Activated T-helper 17 cell treated with anti-CD3 and anti-CD28 coated beads, Interleukin-2, amount 50 U/mL, for 72 hours (primary cell): ENCODE data around the gene C3orf22. TPM values are rescaled to one million over a fixed set of nuclear protein-coding genes. Genes with fewer than 3 reads are reported as not detected.

Experiments used
- ATAC-seq: fragments of 150-1000 bp; cut with Tn5 transposase; replicated peaks from 2 replicates; pipeline ENCODE4 v1.10.0; 2021; ENCODE audit warnings: mild to moderate bottlenecking, moderate library complexity
- H3K27ac Mint-ChIP-seq: one replicate; pipeline ENCODE4 v1.8.0; 2022; ENCODE audit warnings: mixed read lengths
- H3K27me3 Mint-ChIP-seq: one replicate; pipeline ENCODE4 v1.8.0; 2022; ENCODE audit warnings: mixed read lengths
- H3K36me3 Mint-ChIP-seq: one replicate; pipeline ENCODE4 v1.8.0; 2022; ENCODE audit warnings: low read depth, mild to moderate bottlenecking, mixed read lengths
- H3K4me1 Mint-ChIP-seq: one replicate; pipeline ENCODE4 v1.8.0; 2022; ENCODE audit warnings: mixed read lengths
- H3K4me3 Mint-ChIP-seq: one replicate; pipeline ENCODE4 v1.8.0; 2022; ENCODE audit warnings: mild to moderate bottlenecking, mixed read lengths
- H3K9me3 Mint-ChIP-seq: one replicate; pipeline ENCODE4 v1.8.0; 2022; ENCODE audit warnings: mixed read lengths
- total RNA-seq, 2 donors: library from RNA; stranded (reverse); gene quantifications; one replicate each; pipeline ENCODE4 v1.2.3, GENCODE V29; 2022

The C3orf22 gene
- total RNA-seq, 2 donors from 2014 or later: not detected

DNA sequence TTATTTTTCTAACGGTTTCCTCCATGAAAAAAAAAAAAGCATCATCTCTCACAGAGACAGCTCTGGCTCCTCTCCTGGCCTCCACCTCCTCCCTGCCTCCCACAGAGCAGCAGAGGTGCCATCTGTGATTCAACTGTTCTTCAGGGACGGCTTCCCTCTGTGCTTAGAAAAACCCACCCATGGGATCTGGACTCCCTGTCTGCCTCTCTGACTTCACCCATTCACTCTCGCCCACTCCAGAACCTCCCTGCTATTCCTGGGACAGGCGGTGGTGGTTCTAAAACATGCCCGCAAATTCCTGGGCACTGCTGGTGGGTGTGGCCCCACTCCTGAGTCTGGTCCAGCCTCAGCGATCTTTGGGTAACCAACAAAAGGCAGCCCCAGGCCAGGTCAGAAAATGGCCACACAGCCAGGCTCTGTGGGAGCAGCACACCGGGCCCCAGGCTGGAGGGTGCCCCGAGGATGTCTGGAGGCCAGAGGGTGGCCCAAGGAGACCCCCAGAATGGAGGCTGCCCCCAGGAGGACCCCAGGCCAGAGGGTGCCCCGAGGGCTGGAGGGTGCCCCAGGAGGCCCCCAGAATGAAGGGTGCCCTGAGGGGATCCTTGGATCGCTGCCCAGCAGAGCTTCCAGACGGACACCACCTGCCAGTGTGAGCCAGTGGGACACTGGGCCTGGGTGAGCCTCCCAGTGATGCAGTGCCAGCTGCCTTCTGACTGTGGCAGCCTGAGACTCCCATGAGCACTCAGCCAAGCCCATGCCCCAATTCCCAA, 37.4 kb downstream of the C3orf22 start:
- no peaks in the 10 kb centered on the region for H3K4me1 Mint-ChIP-seq
- no peak for ATAC-seq
- no peak overlapping the region for H3K27ac Mint-ChIP-seq
- no peaks in the 10 kb centered on the region for H3K36me3 Mint-ChIP-seq
- peaks cover 15% of the 10 kb centered on the region for H3K27me3 Mint-ChIP-seq
- no peaks in the 10 kb centered on the region for H3K9me3 Mint-ChIP-seq
- H3K4me3 Mint-ChIP-seq: no peak overlapping the region

DNA sequence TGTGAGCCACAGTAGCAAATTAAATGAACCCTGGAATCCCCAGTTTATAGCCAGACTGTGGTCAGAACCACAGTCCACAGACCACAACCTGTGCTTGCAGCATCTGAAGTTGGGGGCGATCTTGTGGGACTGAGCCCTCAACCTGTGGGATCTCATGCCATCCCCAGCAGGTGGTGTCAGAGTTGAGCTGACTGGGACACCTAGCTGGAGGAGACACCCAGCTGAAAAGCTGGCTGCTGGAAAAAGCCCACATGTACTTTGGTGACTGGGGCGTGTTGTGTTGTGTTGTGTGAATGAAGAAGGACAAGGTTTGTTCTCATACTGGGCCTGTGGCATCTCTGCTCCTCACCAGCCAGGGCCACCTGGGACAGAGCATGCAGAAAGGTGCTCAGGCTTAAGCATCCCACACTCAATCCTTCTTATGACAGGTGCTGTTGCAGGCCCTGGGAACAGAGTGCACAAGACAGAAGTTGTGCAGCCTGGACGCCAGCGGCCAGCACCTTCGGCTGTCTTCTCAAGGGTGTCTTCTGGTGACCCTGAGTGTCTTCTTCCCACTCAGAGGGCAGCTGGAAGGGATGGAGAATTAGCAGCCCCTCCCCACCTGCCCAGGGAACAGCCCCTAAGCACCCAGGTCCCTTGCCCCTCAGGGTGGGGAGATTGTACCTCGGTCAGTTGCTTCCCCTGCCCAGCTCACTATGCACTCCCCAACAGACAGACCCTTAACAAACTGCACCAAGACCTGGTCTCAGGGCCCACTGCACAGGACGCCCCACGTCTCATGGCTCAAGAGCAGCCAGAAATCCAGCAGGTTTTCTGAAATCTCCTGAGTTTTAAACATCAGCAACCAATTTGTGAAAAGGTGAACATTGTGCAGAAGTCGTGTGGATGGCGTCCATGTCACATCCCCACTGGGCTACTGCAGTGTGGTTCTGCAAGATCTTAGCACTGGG, 39.0 kb downstream of the C3orf22 start:
- Mint-ChIP-seq H3K27ac (no peak overlapping the region), H3K27me3 (peaks cover 15% of the 10 kb centered on the region), H3K4me3 (no peak overlapping the region), H3K36me3 (no peaks in the 10 kb centered on the region), H3K9me3 (no peaks in the 10 kb centered on the region), H3K4me1 (no peaks in the 10 kb centered on the region)
- no peak for ATAC-seq

DNA sequence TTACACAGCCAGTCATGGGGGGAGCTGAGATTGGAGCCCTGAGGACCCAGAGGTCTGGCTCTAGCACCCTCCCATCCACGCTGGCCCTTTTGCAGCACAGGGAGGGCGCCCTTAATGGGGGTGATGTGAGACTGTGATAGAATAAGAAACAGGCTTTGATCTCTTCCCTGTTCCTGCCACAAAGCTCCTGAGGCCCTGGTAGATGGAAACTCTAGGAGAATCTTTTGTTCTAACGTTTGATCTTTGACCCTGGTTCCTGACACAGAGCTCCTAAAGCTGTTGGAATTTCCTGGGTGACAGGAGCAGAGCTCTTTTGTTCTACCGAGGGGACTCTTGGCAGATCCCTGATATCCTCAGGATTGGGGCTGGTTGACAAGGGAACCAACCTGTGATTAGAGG, 40.0 kb downstream of the C3orf22 start:
- no peak overlapping the region for H3K27ac Mint-ChIP-seq
- peaks cover 15% of the 10 kb centered on the region for H3K27me3 Mint-ChIP-seq
- ATAC-seq: no peak
- no peaks in the 10 kb centered on the region for H3K9me3 Mint-ChIP-seq
- no peaks in the 10 kb centered on the region for H3K36me3 Mint-ChIP-seq
- no peaks in the 10 kb centered on the region for H3K4me1 Mint-ChIP-seq
- no peak overlapping the region for H3K4me3 Mint-ChIP-seq

DNA sequence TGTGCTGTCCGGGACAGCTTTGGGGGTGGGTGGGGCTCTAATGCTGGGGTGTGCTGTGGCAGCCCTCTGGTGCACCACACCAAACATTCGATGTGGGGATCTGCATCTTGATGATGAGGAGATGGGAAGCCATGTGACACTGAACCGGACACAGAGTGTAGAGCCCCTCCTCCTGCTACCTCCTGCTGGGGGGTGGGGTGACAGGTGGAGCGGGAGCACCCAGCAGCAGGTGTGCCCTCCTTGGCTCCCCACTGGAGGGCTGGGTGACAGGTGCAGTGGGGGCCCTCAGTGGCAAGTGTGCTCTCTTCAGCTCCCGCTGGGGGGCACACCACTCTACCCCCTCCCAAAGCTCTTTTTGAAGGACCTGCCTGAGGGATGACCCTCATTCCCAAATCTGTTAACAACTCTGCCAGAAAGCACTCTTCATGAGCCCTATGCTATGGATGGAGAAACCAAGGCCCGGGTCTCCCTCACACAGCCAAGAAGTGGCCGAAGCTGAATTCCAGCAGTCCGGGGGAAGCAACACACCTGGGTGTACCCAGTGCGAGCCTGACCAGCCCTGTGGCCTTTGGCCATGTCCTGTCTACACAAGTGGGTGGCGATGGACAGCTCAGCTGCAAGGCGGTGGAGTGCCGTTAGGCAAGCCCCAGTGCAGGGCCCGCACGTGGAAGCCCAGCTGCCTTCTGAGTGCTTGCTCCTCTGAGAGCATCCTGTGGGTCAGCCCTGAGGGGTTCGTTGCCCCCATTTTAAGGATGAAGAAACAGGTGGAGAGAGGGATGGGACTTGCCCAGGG, 40.5 kb downstream of the C3orf22 start:
- ATAC-seq: no peak
- H3K27me3 Mint-ChIP-seq: peaks cover 11% of the 10 kb centered on the region
- no peaks in the 10 kb centered on the region for H3K4me1 Mint-ChIP-seq
- no peaks in the 10 kb centered on the region for H3K36me3 Mint-ChIP-seq
- H3K27ac Mint-ChIP-seq: no peak overlapping the region
- no peak overlapping the region for H3K4me3 Mint-ChIP-seq
- no peaks in the 10 kb centered on the region for H3K9me3 Mint-ChIP-seq

DNA sequence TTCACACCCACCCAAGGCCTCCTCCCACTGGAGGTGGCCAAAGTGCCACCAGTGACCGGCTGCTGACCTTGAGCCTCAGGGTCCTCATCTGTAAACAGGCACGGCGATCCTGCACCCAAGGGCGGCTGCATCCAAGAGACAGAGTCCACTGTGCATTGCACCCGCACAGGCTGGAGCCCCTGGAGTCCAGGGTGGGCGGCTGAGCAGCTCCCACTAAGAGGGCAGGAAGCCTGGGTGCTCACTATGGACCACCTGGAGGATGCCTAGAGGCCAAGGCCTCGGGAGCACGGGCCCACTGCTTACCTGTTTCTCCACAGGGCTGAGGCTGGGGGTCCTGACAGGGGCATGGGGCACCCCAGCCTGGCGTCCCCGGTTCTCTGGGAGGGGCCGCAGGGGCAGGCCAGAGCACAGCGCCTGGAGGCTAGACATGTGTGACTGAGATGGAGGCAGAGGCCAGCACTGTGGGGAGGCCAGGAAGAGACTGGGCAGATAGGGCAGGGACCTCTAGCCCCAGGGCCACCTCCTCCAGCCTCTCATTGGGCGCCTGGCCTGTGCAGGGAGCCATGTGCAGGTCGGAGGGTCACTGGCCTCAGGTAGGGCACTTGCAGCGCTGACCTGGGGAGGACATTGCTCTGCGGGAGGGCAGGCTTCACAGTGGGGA, 41.3 kb downstream of the C3orf22 start, which contains the start of gene UROC1:
Gene UROC1, minus strand, starts transcription at position 483 of the 661 bp plus-strand sequence. Its CDS starts 54 bp downstream, at position 429.
- Mint-ChIP-seq H3K27me3 (peaks cover 3% of the 10 kb centered on the region), H3K27ac (no peak within 1 kb of the TSS), H3K36me3 (no peaks in the 10 kb centered on the region), H3K4me1 (no peaks in the 10 kb centered on the region), H3K4me3 (no peak within 1 kb of the TSS), H3K9me3 (no peaks in the 10 kb centered on the region)
- no peak for ATAC-seq

DNA sequence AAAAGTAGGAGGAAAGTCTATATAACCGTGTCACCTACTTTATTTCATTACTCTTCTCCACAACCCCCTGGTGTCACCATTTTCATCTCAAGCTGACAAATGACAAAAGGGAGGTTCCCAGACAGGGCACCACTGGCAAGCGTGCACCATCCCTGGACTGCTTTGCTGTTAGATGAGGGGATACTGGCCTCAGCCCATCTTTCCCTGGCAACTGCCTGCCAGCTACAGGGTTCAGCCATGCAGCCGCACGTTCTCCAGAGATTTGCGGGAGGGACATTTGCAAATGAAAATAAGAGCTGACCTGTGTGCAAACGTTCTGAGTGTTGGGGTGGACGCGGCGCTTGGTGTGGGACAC, 41.8 kb downstream of the C3orf22 start:
- Mint-ChIP-seq H3K9me3 (no peaks in the 10 kb centered on the region), H3K4me3 (no peak overlapping the region), H3K4me1 (no peaks in the 10 kb centered on the region), H3K36me3 (no peaks in the 10 kb centered on the region), H3K27me3 (no peaks in the 10 kb centered on the region), H3K27ac (no peak overlapping the region)
- no peak for ATAC-seq

DNA sequence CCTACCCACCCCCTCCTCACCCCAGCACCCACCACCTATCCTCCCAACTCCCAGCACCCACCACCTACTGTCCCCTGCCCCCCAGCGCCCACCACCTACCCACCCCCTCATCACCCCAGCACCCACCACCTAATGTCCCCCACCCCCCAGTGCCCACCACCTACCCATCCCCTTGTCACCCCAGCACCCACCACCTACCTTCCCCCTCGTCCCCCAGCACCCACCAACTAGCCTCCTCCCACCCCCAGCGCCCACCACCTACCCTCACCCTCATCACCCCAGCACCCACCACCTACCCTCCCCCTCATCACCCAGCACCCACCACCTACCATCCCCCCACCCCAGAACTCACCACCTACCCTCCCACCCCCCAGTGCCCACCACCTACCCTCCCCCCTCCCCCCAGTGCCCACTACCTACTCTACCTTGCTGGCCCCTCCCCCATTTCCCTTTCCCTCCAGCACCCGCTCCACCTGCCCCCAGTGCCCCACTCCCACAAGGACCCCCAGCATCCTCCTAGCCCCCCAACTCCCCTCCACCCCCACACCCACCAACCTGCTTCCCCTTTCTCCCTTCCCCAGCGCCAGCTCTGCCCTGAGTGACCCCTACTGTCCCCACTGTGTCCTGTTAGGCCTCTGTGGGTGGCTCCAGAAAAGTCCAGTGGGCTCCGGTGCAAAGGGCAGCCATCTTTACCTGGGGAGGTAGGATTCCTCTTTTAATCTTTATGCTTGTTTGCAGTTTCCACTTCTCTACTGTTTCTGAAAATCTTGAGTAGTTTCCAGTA, 42.4 kb downstream of the C3orf22 start:
- H3K27me3 Mint-ChIP-seq: no peaks in the 10 kb centered on the region
- no peak overlapping the region for H3K4me3 Mint-ChIP-seq
- no peak overlapping the region for H3K27ac Mint-ChIP-seq

DNA sequence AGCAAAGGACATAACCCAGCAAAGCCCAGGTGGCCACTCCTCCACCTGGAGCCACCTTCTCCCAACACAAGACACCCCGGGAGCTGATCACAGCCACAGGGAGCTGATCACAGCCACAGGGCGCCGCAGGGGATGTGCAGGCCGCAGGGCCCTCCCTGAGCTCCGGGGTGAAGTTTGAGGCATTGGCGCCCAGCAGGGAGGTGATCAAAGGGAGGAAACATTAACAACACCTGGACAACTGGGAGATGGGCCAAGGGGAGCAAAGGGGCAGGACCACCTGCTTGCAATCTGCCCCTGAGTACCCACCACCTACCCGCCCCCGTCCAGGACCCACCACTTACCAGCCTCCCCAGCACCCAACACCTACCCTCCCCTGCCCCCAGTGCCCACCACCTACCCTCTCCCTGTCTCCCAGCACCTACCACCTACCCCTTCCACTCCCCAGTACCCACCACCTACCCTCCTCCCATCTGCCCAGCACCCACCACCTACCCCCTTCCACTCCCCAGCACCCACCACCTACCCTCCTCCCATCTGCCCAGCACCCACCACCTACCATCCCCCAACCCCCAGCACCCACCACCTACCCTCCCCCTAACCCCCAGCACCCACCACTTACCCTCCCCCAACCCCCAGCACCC, 43.5 kb downstream of the C3orf22 start:
- no peak for ATAC-seq
- Mint-ChIP-seq H3K36me3 (no peaks in the 10 kb centered on the region), H3K27me3 (no peaks in the 10 kb centered on the region), H3K27ac (no peak overlapping the region), H3K4me3 (no peak overlapping the region), H3K9me3 (no peaks in the 10 kb centered on the region), H3K4me1 (peaks cover 5% of the 10 kb centered on the region)

More for the DNA sequence above, 42.4 kb downstream of the C3orf22 start:
- ATAC-seq: no peak
- peaks cover under 1% of the 10 kb centered on the region for H3K4me1 Mint-ChIP-seq
- H3K36me3 Mint-ChIP-seq: no peaks in the 10 kb centered on the region
- H3K9me3 Mint-ChIP-seq: no peaks in the 10 kb centered on the region

DNA sequence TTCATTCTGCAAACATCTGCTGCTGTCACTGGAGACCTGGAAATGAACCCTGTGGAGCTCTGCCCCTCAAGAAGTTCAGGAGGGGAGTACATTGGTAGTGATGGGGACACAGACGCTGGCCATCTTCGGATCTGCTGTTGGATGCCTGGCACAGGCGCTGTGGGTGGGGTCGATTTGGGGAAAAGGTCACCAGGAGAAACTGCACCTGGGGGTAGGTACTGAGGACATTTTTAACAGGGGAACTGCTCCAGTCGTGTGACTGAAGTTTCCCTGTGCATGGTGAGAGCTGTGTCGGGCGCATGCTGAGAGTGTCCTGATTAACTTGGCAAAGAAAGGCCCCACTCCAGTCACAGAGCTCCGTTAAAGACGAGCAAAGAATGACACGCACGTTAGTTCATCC, 44.6 kb downstream of the C3orf22 start:
- no peaks in the 10 kb centered on the region for H3K36me3 Mint-ChIP-seq
- H3K4me3 Mint-ChIP-seq: no peak overlapping the region
- H3K9me3 Mint-ChIP-seq: no peaks in the 10 kb centered on the region
- no peaks in the 10 kb centered on the region for H3K27me3 Mint-ChIP-seq
- no peak overlapping the region for H3K27ac Mint-ChIP-seq
- H3K4me1 Mint-ChIP-seq: peaks cover 5% of the 10 kb centered on the region
- ATAC-seq: no peak

DNA sequence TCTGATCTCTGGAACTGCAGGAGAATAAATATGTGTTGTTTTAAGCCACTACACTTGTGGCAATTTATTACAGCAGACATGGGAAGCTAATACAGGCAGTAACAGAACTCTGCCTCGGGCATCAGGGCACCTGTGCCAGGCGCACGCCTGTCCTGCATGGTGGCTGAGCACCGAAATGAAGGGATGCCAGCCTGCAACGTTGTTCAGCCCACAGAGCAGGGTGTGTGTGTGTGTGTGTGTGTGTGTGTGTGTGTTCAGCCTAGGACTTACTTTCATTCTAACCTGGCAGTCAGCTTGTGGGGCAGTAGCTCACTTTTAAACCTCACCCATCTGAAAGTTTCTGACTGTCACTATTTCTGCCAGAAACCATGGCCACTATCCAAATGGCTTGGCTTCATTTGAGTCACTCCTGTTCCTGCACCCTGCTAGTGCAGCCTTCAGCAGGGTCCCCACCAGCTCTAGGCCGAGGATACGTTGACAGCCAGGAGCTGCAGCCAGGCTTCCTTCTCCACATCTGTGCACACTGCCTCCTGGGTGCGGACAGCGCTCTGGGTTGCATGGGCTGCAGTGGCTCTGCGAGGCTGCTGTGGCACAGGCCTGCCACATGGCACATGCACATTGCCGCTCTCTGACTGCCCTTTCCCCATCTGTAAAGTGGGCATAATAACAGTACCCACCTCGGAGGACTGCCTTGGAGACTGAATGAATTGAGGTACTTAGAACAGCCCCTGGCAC, 45.6 kb downstream of the C3orf22 start:
- Mint-ChIP-seq H3K4me3 (no peak overlapping the region), H3K4me1 (peaks cover 5% of the 10 kb centered on the region), H3K36me3 (no peaks in the 10 kb centered on the region), H3K9me3 (no peaks in the 10 kb centered on the region), H3K27ac (no peak overlapping the region), H3K27me3 (no peaks in the 10 kb centered on the region)
- no peak for ATAC-seq

DNA sequence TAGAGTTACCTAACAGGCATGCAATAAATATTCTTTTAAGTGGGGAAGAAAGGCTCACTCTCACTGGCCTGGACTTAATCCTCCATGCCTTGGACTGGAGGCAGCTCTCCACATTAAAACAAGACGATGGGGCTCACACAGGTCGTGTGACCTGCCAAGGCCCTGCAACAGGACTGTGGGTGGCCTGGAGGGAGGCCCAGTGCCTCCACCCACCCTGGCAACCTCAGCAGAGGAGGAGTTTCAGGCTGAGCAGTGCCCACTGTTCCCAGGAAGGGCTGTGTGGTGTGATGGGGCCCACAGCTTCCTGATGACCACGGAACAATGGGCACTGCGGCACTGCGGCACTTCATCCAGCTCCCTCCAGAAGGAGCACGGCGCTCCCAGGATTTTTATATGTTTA, 46.7 kb downstream of the C3orf22 start:
- Mint-ChIP-seq H3K27ac (no peak overlapping the region), H3K4me1 (peaks cover 5% of the 10 kb centered on the region), H3K9me3 (no peaks in the 10 kb centered on the region), H3K36me3 (no peaks in the 10 kb centered on the region), H3K4me3 (no peak overlapping the region), H3K27me3 (no peaks in the 10 kb centered on the region)
- no peak for ATAC-seq

DNA sequence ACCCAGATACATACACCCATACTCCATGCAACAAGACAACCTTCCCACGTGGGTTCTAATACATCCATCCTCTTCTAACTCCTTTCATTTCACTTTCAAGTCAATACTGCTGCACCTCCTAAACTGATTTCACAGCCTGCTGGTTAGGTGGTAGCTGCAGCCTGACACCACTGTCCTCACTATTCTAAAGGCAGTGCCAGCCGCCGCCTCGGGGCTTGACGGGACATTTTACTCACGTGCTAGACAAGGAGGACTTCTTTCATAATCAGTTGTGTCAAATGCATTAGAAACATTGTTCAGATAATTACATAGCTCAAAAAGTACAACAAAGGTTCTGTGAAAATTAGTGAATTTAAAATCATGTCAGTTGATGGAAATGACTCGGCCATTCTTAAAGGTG, 47.4 kb downstream of the C3orf22 start:
- H3K27me3 Mint-ChIP-seq: peaks cover under 1% of the 10 kb centered on the region
- no peak for ATAC-seq
- H3K4me3 Mint-ChIP-seq: no peak overlapping the region
- H3K27ac Mint-ChIP-seq: no peak overlapping the region
- H3K9me3 Mint-ChIP-seq: no peaks in the 10 kb centered on the region
- H3K4me1 Mint-ChIP-seq: peaks cover 5% of the 10 kb centered on the region
- H3K36me3 Mint-ChIP-seq: no peaks in the 10 kb centered on the region
